Astrocyte (in vitro differentiated cells and primary cell): ENCODE results near the gene RAB11FIP3. TPM values are rescaled to one million over a fixed set of nuclear protein-coding genes. Genes with fewer than 3 reads are reported as not detected.
"Not testable (repeated sequence)": the region's sequence is repeated elsewhere in the genome, so short reads cannot be mapped to it uniquely, and the experiment has no call there.

Experiments used
- DNase-seq: peaks from one replicate; pipeline ENCODE4 v3.0.0-alpha.2; 2010; ENCODE audit warnings: low read depth
- FAIRE-seq: peaks from 2 replicates; lab custom pipeline; 2011; peaks lifted over from hg19 to GRCh38; lab: Jason Lieb, UNC
- H2AFZ ChIP-seq: 2 replicates; pipeline ENCODE4 v1.6.0; 2012; ENCODE audit warnings: low read depth, low read length, inconsistent platforms
- H3K27ac ChIP-seq: 2 replicates; pipeline ENCODE4 v1.5.1; 2011; ENCODE audit warnings: low read depth, low read length, inconsistent platforms
- H3K27me3 ChIP-seq: 2 replicates; pipeline ENCODE4 v1.6.0; 2011; ENCODE audit warnings: low read length, inconsistent platforms; ENCODE audit not compliant: insufficient read depth
- H3K36me3 ChIP-seq: 2 replicates; pipeline ENCODE4 v1.5.1; 2011; ENCODE audit warnings: low read length, inconsistent platforms; ENCODE audit not compliant: insufficient read depth
- H3K4me1 ChIP-seq: 2 replicates; pipeline ENCODE4 v1.5.1; 2011; ENCODE audit warnings: low read length, inconsistent platforms; ENCODE audit not compliant: insufficient read depth
- H3K4me2 ChIP-seq: 2 replicates; pipeline ENCODE4 v1.6.0; 2012; ENCODE audit warnings: low read length, inconsistent platforms
- H3K4me3 ChIP-seq: 2 replicates; pipeline ENCODE4 v1.5.1; 2011; ENCODE audit warnings: low read depth, mild to moderate bottlenecking, low read length, inconsistent platforms; ENCODE audit not compliant: insufficient read depth
- H3K79me2 ChIP-seq: 2 replicates; pipeline ENCODE4 v1.6.0; 2012; ENCODE audit warnings: mild to moderate bottlenecking, low read length, inconsistent platforms; ENCODE audit not compliant: insufficient read depth
- H3K9ac ChIP-seq: 2 replicates; pipeline ENCODE4 v1.6.0; 2012; ENCODE audit warnings: mild to moderate bottlenecking, low read length, inconsistent platforms
- H3K9me3 ChIP-seq: 2 replicates; pipeline ENCODE4 v1.5.1; 2012; ENCODE audit warnings: low read depth, mild to moderate bottlenecking, low read length, inconsistent platforms; ENCODE audit not compliant: insufficient read depth
- H4K20me1 ChIP-seq: 2 replicates; pipeline ENCODE4 v1.6.0; 2012; ENCODE audit warnings: low read length, inconsistent platforms; ENCODE audit not compliant: insufficient read depth
- H3K27ac Mint-ChIP-seq: one replicate; pipeline ENCODE4 v1.8.0; 2021; ENCODE audit warnings: mild to moderate bottlenecking, mixed read lengths; ENCODE audit not compliant: unreplicated experiment
- H3K27me3 Mint-ChIP-seq: one replicate; pipeline ENCODE4 v1.8.0; 2021; ENCODE audit warnings: low read depth, mixed read lengths; ENCODE audit not compliant: unreplicated experiment
- H3K36me3 Mint-ChIP-seq: one replicate; pipeline ENCODE4 v1.8.0; 2021; ENCODE audit warnings: low read depth, mixed read lengths; ENCODE audit not compliant: unreplicated experiment
- H3K4me1 Mint-ChIP-seq: one replicate; pipeline ENCODE4 v1.8.0; 2021; ENCODE audit warnings: low read depth, mixed read lengths; ENCODE audit not compliant: unreplicated experiment
- H3K4me3 Mint-ChIP-seq: one replicate; pipeline ENCODE4 v1.8.0; 2021; ENCODE audit warnings: mild to moderate bottlenecking, moderate library complexity, mixed read lengths; ENCODE audit not compliant: unreplicated experiment
- H3K9me3 Mint-ChIP-seq: one replicate; pipeline ENCODE4 v1.8.0; 2021; ENCODE audit warnings: mild to moderate bottlenecking, mixed read lengths; ENCODE audit not compliant: unreplicated experiment
- CTCF ChIP-seq: IDR thresholded peaks from 2 replicates; pipeline ENCODE4 v1.5.1; 2011; ENCODE audit warnings: low read depth, mild to moderate bottlenecking, inconsistent platforms, low read length, moderate library complexity; ENCODE audit not compliant: insufficient read depth
- EZH2 ChIP-seq: IDR thresholded peaks from 2 replicates; pipeline ENCODE4 v1.6.1; 2012; ENCODE audit warnings: mild to moderate bottlenecking, low read length, inconsistent platforms; ENCODE audit not compliant: insufficient read depth
- total RNA-seq: library from RNA; stranded (reverse); gene quantifications from 2 replicates; pipeline ENCODE4 v1.2.1, GENCODE V29; 2021

The RAB11FIP3 gene
- total RNA-seq, 1 donor from 2014 or later, result 21.2 TPM

- Histone ChIP-seq H3K36me3 (peaks cover 4% of the 10 kb centered on the region), H3K4me3 (no peak overlapping the region), H3K4me2 (no peak overlapping the region), H3K27me3 (no peaks in the 10 kb centered on the region), H3K4me1 (peaks cover 10% of the 10 kb centered on the region), H3K79me2 (peaks cover 20% of the 10 kb centered on the region), H2AFZ (no peak overlapping the region), H3K9ac (no peak overlapping the region), H3K27ac (no peak overlapping the region), H3K9me3 (no peaks in the 10 kb centered on the region), H4K20me1 (peaks cover 69% of the 10 kb centered on the region)
- no peak overlapping the region for H3K4me3 Mint-ChIP-seq
- DNase-seq (no peak), FAIRE-seq (no peak)
- peaks cover 1% of the 10 kb centered on the region for H3K9me3 Mint-ChIP-seq
- no peak overlapping the region for H3K27ac Mint-ChIP-seq
- peaks cover 8% of the 10 kb centered on the region for H3K36me3 Mint-ChIP-seq
- H3K4me1 Mint-ChIP-seq, result peaks cover 7% of the 10 kb centered on the region
- no peaks in the 10 kb centered on the region for H3K27me3 Mint-ChIP-seq
- TF ChIP-seq EZH2 (no peak), CTCF (no peak)
Observed at GRCh38 chr16:466651-467050, 41.2 kb downstream of the RAB11FIP3 start.

- not testable (repeated sequence) for H3K36me3 Mint-ChIP-seq, H3K27ac Mint-ChIP-seq, H3K9me3 ChIP-seq, H3K4me3 Mint-ChIP-seq, H3K4me2 ChIP-seq, DNase-seq, H3K27me3 ChIP-seq, H3K27me3 Mint-ChIP-seq, H3K4me1 Mint-ChIP-seq, H2AFZ ChIP-seq, H3K9ac ChIP-seq, H3K36me3 ChIP-seq, H3K9me3 Mint-ChIP-seq, H3K27ac ChIP-seq, H3K4me3 ChIP-seq, FAIRE-seq
- H3K79me2 ChIP-seq, result peaks cover 20% of the 10 kb centered on the region
- peaks cover 14% of the 10 kb centered on the region for H3K4me1 ChIP-seq
- H4K20me1 ChIP-seq, result peaks cover 71% of the 10 kb centered on the region
Observed at GRCh38 chr16:467249-467871, 41.9 kb downstream of the RAB11FIP3 start.

GRCh38 chr16:468068-468821, 42.8 kb downstream of the RAB11FIP3 start:
- Mint-ChIP-seq H3K9me3 (peaks cover 3% of the 10 kb centered on the region), H3K27ac (no peak overlapping the region), H3K4me3 (no peak overlapping the region), H3K4me1 (peaks cover 10% of the 10 kb centered on the region), H3K27me3 (no peaks in the 10 kb centered on the region), H3K36me3 (peaks cover 10% of the 10 kb centered on the region)
- Histone ChIP-seq H3K4me2 (no peak overlapping the region), H3K79me2 (peaks cover 20% of the 10 kb centered on the region), H3K36me3 (no peaks in the 10 kb centered on the region), H3K4me3 (no peak overlapping the region), H3K4me1 (peaks cover 14% of the 10 kb centered on the region), H3K9ac (no peak overlapping the region), H3K27me3 (no peaks in the 10 kb centered on the region), H3K27ac (no peak overlapping the region), H4K20me1 (peaks cover 74% of the 10 kb centered on the region), H3K9me3 (no peaks in the 10 kb centered on the region), H2AFZ (no peak overlapping the region)
- no peak for FAIRE-seq
- TF ChIP-seq CTCF, result no peak
- no peak for DNase-seq

- H4K20me1 ChIP-seq, result peaks cover 76% of the 10 kb centered on the region
- H3K4me2 ChIP-seq, result not testable (repeated sequence)
Observed at GRCh38 chr16:469459-469858, 44.0 kb downstream of the RAB11FIP3 start.

More at GRCh38 chr16:469459-469858, 44.0 kb downstream of the RAB11FIP3 start:
- Histone ChIP-seq H3K4me1 (peaks cover 14% of the 10 kb centered on the region), H3K79me2 (peaks cover 20% of the 10 kb centered on the region)
- H3K4me3 ChIP-seq, H3K4me3 Mint-ChIP-seq, DNase-seq, H3K27ac Mint-ChIP-seq, H3K27ac ChIP-seq, H3K9me3 ChIP-seq, H3K36me3 ChIP-seq, H3K27me3 ChIP-seq, FAIRE-seq, H3K27me3 Mint-ChIP-seq, H3K9me3 Mint-ChIP-seq, H3K9ac ChIP-seq, H2AFZ ChIP-seq: not testable (repeated sequence)
- peaks cover 16% of the 10 kb centered on the region for H3K36me3 Mint-ChIP-seq
- H3K4me1 Mint-ChIP-seq, result peaks cover 15% of the 10 kb centered on the region
